Measurements from ENCODE around the gene PDGFRA.

GRCh38 chr4:54238389-54238788, 9.3 kb downstream of the PDGFRA start:
- no peak for TF ChIP-seq POLR2A (IDR thresholded peaks at IDR 0.05)
- no peak for TF ChIP-seq CTCF (IDR thresholded peaks at IDR 0.05)
- TF ChIP-seq EP300 (IDR thresholded peaks at IDR 0.05), result no peak

Measured in ovary (tissue), 3 donors.